Measurements from ENCODE around the gene PRDM15. TPM values are rescaled to one million over a fixed set of nuclear protein-coding genes. Genes with fewer than 3 reads are reported as not detected.

PRDM15 gene
- total RNA-seq, 4 donors from 2014 or later: 4.7 to 12.3 (median 7.3) TPM

DNA sequence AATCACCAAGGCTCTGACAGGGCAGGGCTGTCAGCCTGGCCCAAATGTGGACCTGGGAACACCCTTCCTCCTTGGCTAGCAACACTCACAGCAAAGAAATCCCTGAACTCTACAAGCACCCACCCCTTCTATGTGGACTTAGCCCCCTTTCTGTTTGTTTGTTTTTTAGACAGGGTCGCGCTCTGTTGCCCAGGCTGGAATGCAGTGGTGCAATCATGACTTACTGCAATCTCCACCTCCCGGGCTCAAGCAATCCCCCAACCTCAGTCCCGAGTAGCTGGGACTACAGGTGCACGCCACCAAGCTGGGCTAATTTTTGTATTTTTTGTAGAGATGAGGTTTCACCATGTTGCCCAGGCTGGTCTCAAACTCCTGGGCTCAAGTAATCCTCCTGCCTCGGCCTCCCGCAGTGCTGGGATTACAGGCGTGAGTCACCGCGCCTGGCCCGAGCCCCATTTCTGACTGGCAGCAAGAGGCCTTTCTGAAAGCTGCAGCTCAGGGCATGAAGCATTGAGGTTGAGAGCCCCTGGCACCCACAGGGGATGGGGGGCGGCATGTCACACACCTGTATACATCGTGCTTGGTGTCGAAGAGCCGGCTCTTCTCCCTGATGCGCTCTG lies 128.5 kb downstream of the PRDM15 start:
- H3K4me3 ChIP-seq (replicated peaks in 1 of 3): no peak overlapping the region
- TF ChIP-seq CTCF (IDR thresholded peaks at IDR 0.05) (no peak), POLR2A (IDR thresholded peaks at IDR 0.05) (no peak)
- peaks cover 4 to 17% of the 10 kb centered on the region in 2 donors for H3K36me3 ChIP-seq
- H3K27me3 ChIP-seq: no peaks in the 10 kb centered on the region
- H3K9me3 ChIP-seq: no peaks in the 10 kb centered on the region
- 78 to 81% methylated on average over 10 to 16 of the region's 16 CpGs for WGBS, 2 donors
- H3K4me1 ChIP-seq: peaks cover 36 to 39% of the 10 kb centered on the region in 2 donors
- intact Hi-C loops (cut with DNase I): no loop called here
- H3K27ac ChIP-seq: peak overlapping the region; percentile 87 to 98 (median 92)
- peak; percentile 37 to 56 for DNase-seq

DNA sequence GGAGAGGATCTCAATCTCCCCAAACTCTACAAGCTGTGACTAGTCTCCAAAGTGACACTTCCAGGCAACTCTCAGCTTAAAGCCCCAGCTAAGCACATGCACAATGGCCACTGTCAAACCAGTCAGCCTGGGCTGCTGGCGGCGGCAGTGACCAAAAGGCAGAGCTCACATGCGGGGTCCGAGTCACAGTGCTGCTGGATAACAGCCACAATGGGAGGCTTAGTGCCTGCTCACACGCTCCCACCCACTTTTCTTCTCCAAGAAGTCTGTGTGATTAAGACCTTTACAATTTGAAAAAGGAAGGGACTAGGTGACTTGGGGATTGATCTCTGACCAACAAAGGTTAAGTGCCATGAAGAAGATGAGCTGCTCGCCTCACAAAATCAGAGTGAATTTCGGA lies 129.1 kb downstream of the PRDM15 start:
- no peak for DNase-seq
- Histone ChIP-seq H3K4me3 (replicated peaks in 1 of 3) (no peak overlapping the region), H3K27ac (peak overlapping the region; percentile 87 to 98 (median 92)), H3K36me3 (peaks cover 9 to 18% of the 10 kb centered on the region in 2 donors), H3K27me3 (no peaks in the 10 kb centered on the region), H3K4me1 (peaks cover 36 to 39% of the 10 kb centered on the region in 2 donors), H3K9me3 (no peaks in the 10 kb centered on the region)
- 85 to 91% methylated on average over 7 of the region's 7 CpGs for WGBS, 2 donors
- no peak for TF ChIP-seq CTCF (IDR thresholded peaks at IDR 0.05)
- no peak for TF ChIP-seq POLR2A (IDR thresholded peaks at IDR 0.05)
- intact Hi-C loops (cut with DNase I): no loop called here

GRCh38 chr21:41749286-41749685 lies 129.9 kb downstream of the PRDM15 start:
- no peaks in the 10 kb centered on the region for H3K9me3 ChIP-seq
- H3K36me3 ChIP-seq: peaks cover 17 to 25% of the 10 kb centered on the region in 2 donors
- no peak overlapping the region for H3K4me3 ChIP-seq (replicated peaks in 1 of 3)
- no peaks in the 10 kb centered on the region for H3K27me3 ChIP-seq
- H3K4me1 ChIP-seq: peaks cover 36 to 39% of the 10 kb centered on the region in 2 donors
- TF ChIP-seq CTCF (IDR thresholded peaks at IDR 0.05) (no peak), POLR2A (IDR thresholded peaks at IDR 0.05) (no peak)
- no peak for DNase-seq
- H3K27ac ChIP-seq: no peak overlapping the region
- WGBS, 2 donors: 95 to 99% methylated on average over 10 of the region's 10 CpGs
- intact Hi-C loops (cut with DNase I): no loop called here

Small RNA genes within 50 kb of the gene (small RNA-seq; reads per million reads assigned to genes)
- not detected for gene RF00334

Other genes with a start within 250 kb of the PRDM15 start
- 10 to 100 TPM; 15.3 to 24.7 (median 22.6) TPM for gene RIPK4, start 112.3 kb downstream of the PRDM15 start, total RNA-seq
- gene C2CD2, start 74.7 kb upstream of the PRDM15 start, total RNA-seq: 10 to 100 TPM; 12.7 to 22.7 (median 20.0) TPM
- gene ZBTB21, start 131.0 kb upstream of the PRDM15 start, total RNA-seq: 10 to 100 TPM; 16.3 to 33.5 (median 18.6) TPM
- not detected for gene UMODL1, start 192.0 kb upstream of the PRDM15 start, total RNA-seq

Measured in thyroid gland (tissue), 4 donors.